Liver (tissue), 3 donors: ENCODE data around the gene PROSER3.

ENCODE experiments used
- ATF3 ChIP-seq: IDR thresholded peaks from 2 replicates; pipeline ENCODE4 v1.6.1; 2016; ENCODE audit warnings: antibody characterized with exemption
- CTCF ChIP-seq: fragments of 150-350 bp; IDR thresholded peaks from 2 replicates; pipeline ENCODE4 v1.5.1; 2017; ENCODE audit warnings: improper control_type of control experiment, low read depth, low read length; ENCODE audit not compliant: missing input control
- EGR1 ChIP-seq, 2 donors: IDR thresholded peaks; 2 replicates each; pipeline ENCODE4 v1.6.1; 2016 to 2018; ENCODE audit warnings: antibody characterized with exemption in 2 of 2, low read depth in 2 of 2
- MAX ChIP-seq: IDR thresholded peaks from 2 replicates; pipeline ENCODE4 v1.6.1; 2016; ENCODE audit warnings: antibody characterized with exemption
- RAD21 ChIP-seq, 2 donors: IDR thresholded peaks; 2 replicates each; pipeline ENCODE4 v1.6.1; 2016; ENCODE audit warnings: antibody characterized with exemption in 2 of 2, mild to moderate bottlenecking in 2 of 2
- REST ChIP-seq: IDR thresholded peaks from 2 replicates; pipeline ENCODE4 v1.6.1; 2016; ENCODE audit warnings: antibody characterized with exemption, mild to moderate bottlenecking
- SP1 ChIP-seq: IDR thresholded peaks from 2 replicates; pipeline ENCODE4 v1.6.1; 2018; ENCODE audit warnings: antibody characterized with exemption, mild to moderate bottlenecking
- YY1 ChIP-seq: IDR thresholded peaks from 2 replicates; pipeline ENCODE4 v1.6.1; 2016; ENCODE audit warnings: antibody characterized with exemption, mild to moderate bottlenecking
- donor health status: healthy.
- donor health status: healthy.

- TF ChIP-seq CTCF = no peak
- no peak for TF ChIP-seq RAD21 (IDR thresholded peaks at IDR 0.05)
- TF ChIP-seq MAX = no peak
- no peak for TF ChIP-seq REST
- no peak for TF ChIP-seq EGR1 (IDR thresholded peaks at IDR 0.05; ENCODE audit: low read depth in 2 of 2)
- no peak for TF ChIP-seq SP1
- no peak for TF ChIP-seq ATF3
- TF ChIP-seq YY1 = no peak
Measured at GRCh38 chr19:35784503-35785338, 26.7 kb downstream of the PROSER3 start.
